ENCODE data around the gene VAV2. TPM values are rescaled to one million over a fixed set of nuclear protein-coding genes. Genes with fewer than 3 reads are reported as not detected.

Gene VAV2
- total RNA-seq, 1 experiment from 2014 or later, result 24.7 TPM

GRCh38 chr9:133854048-133854447, 138.1 kb downstream of the VAV2 start:
- ATAC-seq (no peak), DNase-seq (ENCODE audit: low read depth, low spot score) (no peak)
- no peak overlapping the region for H3K27ac ChIP-seq (ENCODE audit: low read length)
- no peaks in the 10 kb centered on the region for H3K36me3 ChIP-seq (ENCODE audit: control insufficient read depth, insufficient read depth, low read length)
- H3K27me3 ChIP-seq (ENCODE audit: control insufficient read depth, insufficient read depth, low read length), result no peaks in the 10 kb centered on the region
- CTCF ChIA-PET, result no interaction called here
- H3K4me1 ChIP-seq (ENCODE audit: control insufficient read depth, insufficient read depth, low read length), result no peaks in the 10 kb centered on the region
- POLR2A ChIA-PET, result no interaction called here
- H3K4me3 ChIP-seq (ENCODE audit: low read depth in 2 of 2, low read length in 2 of 2), result no peak overlapping the region
- in situ Hi-C loops (cut with HindIII; ENCODE audit: low pct_unique_long_range_greater_than_20kb, low sequenced_read_pairs) (no loop called here), intact Hi-C loops (cut with micrococcal nuclease; ENCODE audit: unreplicated experiment) (no loop called here)
- BruUV-seq (replicated peaks), result no TSS peak
- H3K9me3 ChIP-seq (ENCODE audit: control insufficient read depth, insufficient read depth, low read depth, low read length), result no peaks in the 10 kb centered on the region
- TF ChIP-seq CTCF (IDR thresholded peaks at IDR 0.05), result no peak
- TF ChIP-seq SIN3A (IDR thresholded peaks at IDR 0.05; ENCODE audit: borderline replicate concordance, insufficient read depth, low read depth, low read length), result no peak
- no peak for TF ChIP-seq REST (IDR thresholded peaks at IDR 0.05; ENCODE audit: insufficient read depth in 1 of 2, low read depth in 2 of 2, low read length in 1 of 2)
- no peak for TF ChIP-seq POLR2AphosphoS5 (IDR thresholded peaks at IDR 0.05; ENCODE audit: low read depth, low read length)
- no peak for TF ChIP-seq TCF7L2 (IDR thresholded peaks at IDR 0.05; ENCODE audit: low read depth, low read length)

GRCh38 chr9:133853331-133853730, 138.8 kb downstream of the VAV2 start:
- DNase-seq (ENCODE audit: low read depth, low spot score), result no peak
- in situ Hi-C loops (cut with HindIII; ENCODE audit: low pct_unique_long_range_greater_than_20kb, low sequenced_read_pairs) (no loop called here), intact Hi-C loops (cut with micrococcal nuclease; ENCODE audit: unreplicated experiment) (no loop called here)
- no peak for ATAC-seq
- no TSS peak for BruUV-seq (replicated peaks)
- no peak overlapping the region for H3K27ac ChIP-seq (ENCODE audit: low read length)
- TF ChIP-seq CTCF (IDR thresholded peaks at IDR 0.05) (no peak), REST (IDR thresholded peaks at IDR 0.05; ENCODE audit: insufficient read depth in 1 of 2, low read depth in 2 of 2, low read length in 1 of 2) (no peak), SIN3A (IDR thresholded peaks at IDR 0.05; ENCODE audit: borderline replicate concordance, insufficient read depth, low read depth, low read length) (no peak), POLR2AphosphoS5 (IDR thresholded peaks at IDR 0.05; ENCODE audit: low read depth, low read length) (no peak), TCF7L2 (IDR thresholded peaks at IDR 0.05; ENCODE audit: low read depth, low read length) (no peak)
- ChIA-PET CTCF (no interaction called here), POLR2A (no interaction called here)
- no peaks in the 10 kb centered on the region for H3K9me3 ChIP-seq (ENCODE audit: control insufficient read depth, insufficient read depth, low read depth, low read length)
- no peak overlapping the region for H3K4me3 ChIP-seq (ENCODE audit: low read depth in 2 of 2, low read length in 2 of 2)
- no peaks in the 10 kb centered on the region for H3K4me1 ChIP-seq (ENCODE audit: control insufficient read depth, insufficient read depth, low read length)
- no peaks in the 10 kb centered on the region for H3K36me3 ChIP-seq (ENCODE audit: control insufficient read depth, insufficient read depth, low read length)
- H3K27me3 ChIP-seq (ENCODE audit: control insufficient read depth, insufficient read depth, low read length), result no peaks in the 10 kb centered on the region
